ENCODE measurements around the gene ADARB2. TPM values are rescaled to one million over a fixed set of nuclear protein-coding genes. Genes with fewer than 3 reads are reported as not detected.
"Not testable (repeated sequence)": the region's sequence is repeated elsewhere in the genome, so short reads cannot be mapped to it uniquely, and the experiment has no call there.

ADARB2 gene
- total RNA-seq, 2 experiments from 2014 or later: not detected

GRCh38 chr10:1401071-1401965 lies 336.0 kb downstream of the ADARB2 start:
- Mint-ChIP-seq H3K9me3 (no peaks in the 10 kb centered on the region), H3K36me3 (no peaks in the 10 kb centered on the region), H3K27ac (no peak overlapping the region)

GRCh38 chr10:1400101-1401070 lies 336.9 kb downstream of the ADARB2 start:
- Mint-ChIP-seq H3K27ac (no peak overlapping the region), H3K36me3 (no peaks in the 10 kb centered on the region)

More at GRCh38 chr10:1401071-1401965, 336.0 kb downstream of the ADARB2 start:
- Mint-ChIP-seq H3K4me1 (no peaks in the 10 kb centered on the region), H3K4me3 (no peak overlapping the region), H3K27me3 (peaks cover 12% of the 10 kb centered on the region)
- DNase-seq: no peak

GRCh38 chr10:1399431-1400100 lies 337.8 kb downstream of the ADARB2 start:
- H3K27ac Mint-ChIP-seq: no peak overlapping the region
- H3K4me1 Mint-ChIP-seq: no peaks in the 10 kb centered on the region
- H3K9me3 Mint-ChIP-seq: no peaks in the 10 kb centered on the region
- no peak overlapping the region for H3K4me3 Mint-ChIP-seq
- no peak for DNase-seq
- H3K27me3 Mint-ChIP-seq: peaks cover 12% of the 10 kb centered on the region
- H3K36me3 Mint-ChIP-seq: no peaks in the 10 kb centered on the region

More at GRCh38 chr10:1400101-1401070, 336.9 kb downstream of the ADARB2 start:
- DNase-seq: no peak
- Mint-ChIP-seq H3K9me3 (no peaks in the 10 kb centered on the region), H3K27me3 (peaks cover 12% of the 10 kb centered on the region), H3K4me1 (no peaks in the 10 kb centered on the region), H3K4me3 (no peak overlapping the region)

- H3K36me3 Mint-ChIP-seq: no peaks in the 10 kb centered on the region
- H3K4me3 Mint-ChIP-seq: no peak overlapping the region
- no peak for DNase-seq
- H3K27me3 Mint-ChIP-seq: peaks cover 12% of the 10 kb centered on the region
- no peaks in the 10 kb centered on the region for H3K4me1 Mint-ChIP-seq
- no peak overlapping the region for H3K27ac Mint-ChIP-seq
- H3K9me3 Mint-ChIP-seq: no peaks in the 10 kb centered on the region
These were observed 338.5 kb downstream of the ADARB2 start for GRCh38 chr10:1398626-1399410.

GRCh38 chr10:1398116-1398515 lies 339.2 kb downstream of the ADARB2 start:
- DNase-seq, H3K27ac Mint-ChIP-seq, H3K4me3 Mint-ChIP-seq, H3K4me1 Mint-ChIP-seq, H3K36me3 Mint-ChIP-seq, H3K9me3 Mint-ChIP-seq: not testable (repeated sequence)
- H3K27me3 Mint-ChIP-seq: peaks cover 12% of the 10 kb centered on the region

- Mint-ChIP-seq H3K4me1 (no peaks in the 10 kb centered on the region), H3K9me3 (no peaks in the 10 kb centered on the region), H3K4me3 (no peak overlapping the region), H3K27ac (no peak overlapping the region), H3K27me3 (peaks cover 12% of the 10 kb centered on the region), H3K36me3 (no peaks in the 10 kb centered on the region)
- no peak for DNase-seq
These were observed 341.1 kb downstream of the ADARB2 start for GRCh38 chr10:1396297-1396635.

- peaks cover 12% of the 10 kb centered on the region for H3K27me3 Mint-ChIP-seq
- no peak for DNase-seq
- H3K9me3 Mint-ChIP-seq: no peaks in the 10 kb centered on the region
- no peaks in the 10 kb centered on the region for H3K36me3 Mint-ChIP-seq
- no peaks in the 10 kb centered on the region for H3K4me1 Mint-ChIP-seq
- no peak overlapping the region for H3K4me3 Mint-ChIP-seq
- no peak overlapping the region for H3K27ac Mint-ChIP-seq
These were observed 341.6 kb downstream of the ADARB2 start for GRCh38 chr10:1395481-1396296.

GRCh38 chr10:1395025-1395480 lies 342.3 kb downstream of the ADARB2 start:
- no peak for DNase-seq
- Mint-ChIP-seq H3K4me1 (no peaks in the 10 kb centered on the region), H3K27me3 (peaks cover 12% of the 10 kb centered on the region), H3K4me3 (no peak overlapping the region), H3K36me3 (no peaks in the 10 kb centered on the region), H3K27ac (no peak overlapping the region), H3K9me3 (no peaks in the 10 kb centered on the region)

- Mint-ChIP-seq H3K4me3 (no peak overlapping the region), H3K27ac (no peak overlapping the region), H3K9me3 (no peaks in the 10 kb centered on the region), H3K36me3 (no peaks in the 10 kb centered on the region), H3K4me1 (no peaks in the 10 kb centered on the region), H3K27me3 (peaks cover 6% of the 10 kb centered on the region)
- no peak for DNase-seq
These were observed 343.0 kb downstream of the ADARB2 start for GRCh38 chr10:1394155-1394912.

- Mint-ChIP-seq H3K27ac (no peak overlapping the region), H3K36me3 (no peaks in the 10 kb centered on the region)
- DNase-seq: no peak
These were observed 343.8 kb downstream of the ADARB2 start for GRCh38 chr10:1393481-1393880.

GRCh38 chr10:1392127-1392526 lies 345.2 kb downstream of the ADARB2 start:
- H3K9me3 Mint-ChIP-seq: no peaks in the 10 kb centered on the region

More at GRCh38 chr10:1393481-1393880, 343.8 kb downstream of the ADARB2 start:
- H3K4me1 Mint-ChIP-seq: no peaks in the 10 kb centered on the region
- H3K4me3 Mint-ChIP-seq: no peak overlapping the region
- peaks cover 3% of the 10 kb centered on the region for H3K27me3 Mint-ChIP-seq
- H3K9me3 Mint-ChIP-seq: no peaks in the 10 kb centered on the region

GRCh38 chr10:1390200-1390599 lies 347.1 kb downstream of the ADARB2 start:
- H3K4me3 Mint-ChIP-seq: no peak overlapping the region
- peaks cover 7% of the 10 kb centered on the region for H3K27me3 Mint-ChIP-seq
- DNase-seq: no peak
- H3K4me1 Mint-ChIP-seq: no peaks in the 10 kb centered on the region
- no peaks in the 10 kb centered on the region for H3K36me3 Mint-ChIP-seq
- H3K9me3 Mint-ChIP-seq: no peaks in the 10 kb centered on the region
- no peak overlapping the region for H3K27ac Mint-ChIP-seq

More at GRCh38 chr10:1392127-1392526, 345.2 kb downstream of the ADARB2 start:
- Mint-ChIP-seq H3K4me1 (no peaks in the 10 kb centered on the region), H3K4me3 (no peak overlapping the region), H3K27ac (no peak overlapping the region), H3K27me3 (peaks cover 3% of the 10 kb centered on the region), H3K36me3 (no peaks in the 10 kb centered on the region)
- no peak for DNase-seq

- Mint-ChIP-seq H3K27ac (no peak overlapping the region), H3K4me1 (no peaks in the 10 kb centered on the region), H3K9me3 (no peaks in the 10 kb centered on the region), H3K4me3 (no peak overlapping the region), H3K27me3 (peaks cover 48% of the 10 kb centered on the region), H3K36me3 (no peaks in the 10 kb centered on the region)
- DNase-seq: no peak
These were observed 353.3 kb downstream of the ADARB2 start for GRCh38 chr10:1384026-1384425.
